ENCODE results near the gene CD4.

- peak in 1 of 2 donors; percentile 52 for TF ChIP-seq JUND (IDR thresholded peaks at IDR 0.05)
- TF ChIP-seq YY1 (IDR thresholded peaks at IDR 0.05): no peak
- TF ChIP-seq HNF4A (conservative IDR thresholded peaks at IDR 0.05): no peak
- TF ChIP-seq CTCF (IDR thresholded peaks at IDR 0.05; ENCODE audit: low read depth, low read length, missing input control): peak; percentile 3
- peak; percentile 88 for TF ChIP-seq TAF1 (conservative IDR thresholded peaks at IDR 0.05)
- peak in 1 of 2 donors; percentile 12 for TF ChIP-seq GABPA (IDR thresholded peaks at IDR 0.05 in 1 of 2, conservative IDR thresholded peaks at IDR 0.05 in 1 of 2)
- TF ChIP-seq RXRA (IDR thresholded peaks at IDR 0.05): peak; percentile 63 to 73
- TF ChIP-seq REST (IDR thresholded peaks at IDR 0.05): no peak
- no peak for TF ChIP-seq MAX (IDR thresholded peaks at IDR 0.05)
- TF ChIP-seq FOXA2 (IDR thresholded peaks at IDR 0.05): no peak
- no peak for TF ChIP-seq EGR1 (IDR thresholded peaks at IDR 0.05; ENCODE audit: low read depth in 2 of 2)
- TF ChIP-seq ATF3 (IDR thresholded peaks at IDR 0.05): peak; percentile 9
- peak; percentile 47 for TF ChIP-seq NR2F2 (IDR thresholded peaks at IDR 0.05)
Measured at GRCh38 chr12:6851153-6851920, 62.0 kb downstream of the CD4 start, which contains the start of gene CDCA3.

Data from liver (tissue), 3 donors.